ENCODE measurements around the gene MAP2K3.

GRCh38 chr17:21291862-21292261 is 7.4 kb downstream of the MAP2K3 start:
- TF ChIP-seq CTCF (IDR thresholded peaks at IDR 0.05) (no peak), POLR2A (IDR thresholded peaks at IDR 0.05) (no peak)

Data from lower leg skin (tissue), 3 donors.